ENCODE results near the gene ZDHHC6.

ZDHHC6 gene

DNA sequence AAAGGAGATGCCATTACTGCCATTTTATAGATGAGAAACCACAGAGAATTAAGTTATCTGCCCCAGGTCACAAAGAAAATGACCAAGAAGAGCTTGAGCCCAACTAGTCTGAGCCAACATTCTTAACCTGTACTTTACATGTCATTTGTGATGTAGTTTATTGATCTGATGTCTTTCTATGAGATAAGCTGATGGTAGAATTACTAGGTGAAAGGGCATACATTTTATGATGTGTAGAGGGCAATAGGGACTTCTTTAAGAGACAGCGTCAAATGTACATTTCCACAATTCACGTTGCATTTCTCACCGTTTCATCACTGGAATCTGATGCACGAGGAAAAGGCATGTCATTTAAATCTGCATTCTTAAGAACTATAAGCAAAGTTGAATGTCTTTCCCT, 61.5 kb downstream of the ZDHHC6 start:
- H3K4me1 ChIP-seq (ENCODE audit: insufficient read depth, low read length), result no peaks in the 10 kb centered on the region
- H3K27ac ChIP-seq (ENCODE audit: low read length), result no peak overlapping the region
- no peaks in the 10 kb centered on the region for H3K27me3 ChIP-seq (ENCODE audit: insufficient read depth, low read length)
- H3K36me3 ChIP-seq (ENCODE audit: insufficient read depth, low read depth, low read length), result no peaks in the 10 kb centered on the region
- no peak overlapping the region for H3K9ac ChIP-seq (ENCODE audit: low read depth, low read length)
- H3K9me3 ChIP-seq (ENCODE audit: insufficient read depth, low read depth, low read length), result no peaks in the 10 kb centered on the region
- H3K4me3 ChIP-seq (ENCODE audit: low read length), result no peak overlapping the region

DNA sequence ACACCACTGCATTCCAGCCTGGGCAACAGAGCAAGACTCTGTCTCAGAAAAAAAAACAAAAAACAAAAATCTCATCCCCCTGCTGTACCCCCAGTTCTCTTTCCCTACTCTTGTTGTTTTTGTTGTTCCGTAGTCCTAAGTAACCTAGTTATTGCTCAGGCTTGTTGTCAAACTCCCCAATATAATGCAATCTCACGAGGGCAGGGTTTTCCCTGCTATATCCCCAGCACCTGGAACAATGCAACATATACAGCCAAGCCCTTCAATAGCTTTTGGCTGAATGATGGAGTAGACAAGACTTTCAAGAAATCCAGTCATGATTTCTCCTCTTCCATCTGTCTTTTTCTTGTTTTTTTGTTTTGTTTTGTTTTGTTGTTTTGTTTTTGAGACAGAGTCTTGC, 62.6 kb downstream of the ZDHHC6 start:
- H3K9me3 ChIP-seq (ENCODE audit: insufficient read depth, low read depth, low read length), result no peaks in the 10 kb centered on the region
- no peaks in the 10 kb centered on the region for H3K4me1 ChIP-seq (ENCODE audit: insufficient read depth, low read length)
- H3K4me3 ChIP-seq (ENCODE audit: low read length), result no peak overlapping the region
- H3K9ac ChIP-seq (ENCODE audit: low read depth, low read length), result no peak overlapping the region
- H3K27me3 ChIP-seq (ENCODE audit: insufficient read depth, low read length), result no peaks in the 10 kb centered on the region
- H3K27ac ChIP-seq (ENCODE audit: low read length), result no peak overlapping the region
- no peaks in the 10 kb centered on the region for H3K36me3 ChIP-seq (ENCODE audit: insufficient read depth, low read depth, low read length)

DNA sequence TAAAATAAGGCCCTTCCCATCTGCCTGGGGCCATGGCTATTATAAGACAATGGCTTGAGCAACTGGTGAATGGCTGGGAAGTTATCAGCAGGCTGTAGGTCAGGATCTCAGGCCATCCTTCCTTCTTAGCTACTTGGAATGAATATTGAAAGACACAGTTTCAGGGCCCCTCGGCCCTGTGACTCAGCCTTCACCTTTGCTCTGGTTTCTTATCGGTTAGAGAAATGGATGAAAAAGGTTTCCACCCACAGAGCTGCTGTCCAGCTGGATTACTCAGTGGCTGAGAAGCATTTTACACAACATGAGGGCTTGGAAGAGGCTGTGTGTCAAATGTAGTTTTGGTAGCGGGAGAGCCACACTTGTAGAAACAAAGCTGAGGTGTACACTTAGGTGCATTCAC, 63.4 kb downstream of the ZDHHC6 start:
- no peak overlapping the region for H3K27ac ChIP-seq (ENCODE audit: low read length)
- H3K4me3 ChIP-seq (ENCODE audit: low read length), result no peak overlapping the region
- H3K4me1 ChIP-seq (ENCODE audit: insufficient read depth, low read length), result no peaks in the 10 kb centered on the region
- no peaks in the 10 kb centered on the region for H3K9me3 ChIP-seq (ENCODE audit: insufficient read depth, low read depth, low read length)
- no peaks in the 10 kb centered on the region for H3K36me3 ChIP-seq (ENCODE audit: insufficient read depth, low read depth, low read length)
- no peaks in the 10 kb centered on the region for H3K27me3 ChIP-seq (ENCODE audit: insufficient read depth, low read length)
- no peak overlapping the region for H3K9ac ChIP-seq (ENCODE audit: low read depth, low read length)

DNA sequence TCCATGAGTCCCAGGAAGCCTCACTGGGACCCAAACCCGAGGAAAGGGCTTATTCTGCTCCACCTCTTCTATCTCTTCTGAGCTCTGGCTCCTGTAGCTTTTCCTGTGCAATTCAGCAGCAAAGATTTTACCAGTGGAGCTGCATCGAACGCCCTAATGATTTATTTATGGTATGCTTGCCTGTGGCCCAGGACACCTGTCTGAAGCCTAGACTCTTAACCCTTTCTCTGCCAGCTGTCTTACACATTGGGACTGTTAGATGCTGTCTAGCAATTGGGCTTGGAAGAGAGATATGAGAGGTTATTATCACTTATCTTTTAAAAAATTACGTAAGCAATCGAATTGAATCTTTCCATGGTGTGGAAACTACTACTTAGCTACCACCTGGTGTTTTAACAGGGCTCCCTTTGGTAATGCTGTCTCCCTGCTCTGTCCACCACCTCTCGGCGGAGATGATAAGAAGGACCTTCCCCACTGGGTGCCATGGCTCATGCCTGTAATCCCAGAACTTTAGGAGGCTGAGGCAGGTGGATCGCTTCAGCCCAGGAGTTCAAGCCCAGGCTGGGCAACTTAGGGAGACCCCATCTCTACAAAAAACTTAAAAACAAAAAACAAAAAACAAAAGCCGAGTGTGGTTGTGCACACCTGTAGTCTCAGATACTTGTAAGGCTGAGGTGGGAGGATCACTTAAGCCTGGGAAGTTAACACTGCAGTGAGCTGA, 64.0 kb downstream of the ZDHHC6 start:
- H3K9me3 ChIP-seq (ENCODE audit: insufficient read depth, low read depth, low read length), result no peaks in the 10 kb centered on the region

More for the DNA sequence above, 64.0 kb downstream of the ZDHHC6 start:
- no peaks in the 10 kb centered on the region for H3K27me3 ChIP-seq (ENCODE audit: insufficient read depth, low read length)
- H3K9ac ChIP-seq (ENCODE audit: low read depth, low read length), result no peak overlapping the region
- no peak overlapping the region for H3K27ac ChIP-seq (ENCODE audit: low read length)
- H3K4me1 ChIP-seq (ENCODE audit: insufficient read depth, low read length), result no peaks in the 10 kb centered on the region
- H3K4me3 ChIP-seq (ENCODE audit: low read length), result no peak overlapping the region
- no peaks in the 10 kb centered on the region for H3K36me3 ChIP-seq (ENCODE audit: insufficient read depth, low read depth, low read length)
